WERI-Rb-1 (cell line): Measurements from ENCODE around the gene PLEKHA6.

Experiments used
- DNase-seq: peaks from one replicate; pipeline ENCODE4 v3.0.0-alpha.2; 2020
- H3K27ac ChIP-seq: fragments of 250-450 bp; sonication (Bioruptor Pico); 2 replicates; pipeline ENCODE4 v1.5.1; 2020; ENCODE audit warnings: mild to moderate bottlenecking, moderate library complexity
- H3K27me3 ChIP-seq: fragments of 250-450 bp; sonication (Bioruptor Pico); 2 replicates; pipeline ENCODE4 v1.5.1; 2021; ENCODE audit warnings: mild to moderate bottlenecking, low read depth, moderate library complexity; ENCODE audit not compliant: insufficient read depth, severe bottlenecking
- H3K36me3 ChIP-seq: fragments of 250-450 bp; sonication (Bioruptor Pico); 2 replicates; pipeline ENCODE4 v1.5.1; 2020; ENCODE audit warnings: mild to moderate bottlenecking, moderate library complexity
- H3K4me3 ChIP-seq: 2 replicates; pipeline ENCODE4 v1.5.1; 2011; ENCODE audit warnings: low read depth, mild to moderate bottlenecking, control low read depth, low read length
- H3K9me3 ChIP-seq: fragments of 250-450 bp; sonication (Bioruptor Pico); 2 replicates; pipeline ENCODE4 v1.5.1; 2021; ENCODE audit warnings: mild to moderate bottlenecking, moderate library complexity; ENCODE audit not compliant: severe bottlenecking
- TF ChIP-seq, protein P1 (sequence below): IDR thresholded peaks from 2 replicates; pipeline ENCODE4 v1.5.1; 2011; ENCODE audit warnings: low read depth, mild to moderate bottlenecking, control low read depth, inconsistent platforms, low read length

The PLEKHA6 gene

DNA sequence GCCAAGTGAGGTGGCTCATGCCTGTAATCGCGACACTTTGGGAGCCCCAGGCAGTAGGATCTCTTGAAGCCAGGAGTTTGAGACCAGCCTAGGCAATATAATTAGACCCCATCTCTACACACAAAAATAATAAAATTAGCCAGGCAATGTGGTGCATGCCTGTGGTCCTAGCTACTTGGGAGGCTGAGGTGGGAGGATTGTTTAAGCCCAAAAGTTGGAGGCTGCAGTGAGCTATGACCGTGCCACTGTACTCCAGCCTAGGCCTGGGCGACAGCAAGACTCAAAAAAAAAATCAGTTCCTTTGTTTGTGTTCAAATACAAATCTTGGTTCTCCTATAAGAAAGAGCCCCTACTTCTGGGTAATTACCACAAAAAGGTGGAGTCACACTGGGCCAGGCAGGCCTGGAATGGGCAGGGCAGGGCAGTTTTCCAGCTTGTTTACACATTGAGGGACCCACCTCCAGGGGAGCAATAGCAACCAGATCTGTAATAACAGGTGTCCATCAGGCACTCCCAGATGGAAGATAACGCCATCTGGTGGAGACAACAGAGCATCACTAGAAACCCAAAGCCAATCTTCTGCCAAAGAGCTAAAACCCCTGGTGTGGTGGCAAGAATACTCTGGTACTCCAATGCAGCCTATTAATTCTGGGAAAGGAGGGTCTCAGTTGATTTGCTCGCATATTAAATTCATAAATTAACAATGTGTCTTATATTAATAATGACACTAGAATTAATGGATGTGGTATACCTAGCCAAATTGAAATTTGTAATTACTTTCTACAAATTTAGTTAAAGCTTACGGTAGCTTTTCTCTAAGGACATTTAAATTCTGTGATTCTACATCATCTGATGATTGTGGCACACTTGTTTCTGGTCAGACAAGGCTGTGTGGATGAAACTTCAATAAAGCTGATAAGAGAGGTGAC, 38.7 kb upstream of the PLEKHA6 start:
- DNase-seq, result peak; percentile 96
- TF ChIP-seq, protein P1, sequence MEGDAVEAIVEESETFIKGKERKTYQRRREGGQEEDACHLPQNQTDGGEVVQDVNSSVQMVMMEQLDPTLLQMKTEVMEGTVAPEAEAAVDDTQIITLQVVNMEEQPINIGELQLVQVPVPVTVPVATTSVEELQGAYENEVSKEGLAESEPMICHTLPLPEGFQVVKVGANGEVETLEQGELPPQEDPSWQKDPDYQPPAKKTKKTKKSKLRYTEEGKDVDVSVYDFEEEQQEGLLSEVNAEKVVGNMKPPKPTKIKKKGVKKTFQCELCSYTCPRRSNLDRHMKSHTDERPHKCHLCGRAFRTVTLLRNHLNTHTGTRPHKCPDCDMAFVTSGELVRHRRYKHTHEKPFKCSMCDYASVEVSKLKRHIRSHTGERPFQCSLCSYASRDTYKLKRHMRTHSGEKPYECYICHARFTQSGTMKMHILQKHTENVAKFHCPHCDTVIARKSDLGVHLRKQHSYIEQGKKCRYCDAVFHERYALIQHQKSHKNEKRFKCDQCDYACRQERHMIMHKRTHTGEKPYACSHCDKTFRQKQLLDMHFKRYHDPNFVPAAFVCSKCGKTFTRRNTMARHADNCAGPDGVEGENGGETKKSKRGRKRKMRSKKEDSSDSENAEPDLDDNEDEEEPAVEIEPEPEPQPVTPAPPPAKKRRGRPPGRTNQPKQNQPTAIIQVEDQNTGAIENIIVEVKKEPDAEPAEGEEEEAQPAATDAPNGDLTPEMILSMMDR, result peak; percentile 100
- Histone ChIP-seq H3K27me3 (no peaks in the 10 kb centered on the region), H3K4me3 (no peak overlapping the region), H3K27ac (no peak overlapping the region), H3K9me3 (no peaks in the 10 kb centered on the region), H3K36me3 (peaks cover 53% of the 10 kb centered on the region)

DNA sequence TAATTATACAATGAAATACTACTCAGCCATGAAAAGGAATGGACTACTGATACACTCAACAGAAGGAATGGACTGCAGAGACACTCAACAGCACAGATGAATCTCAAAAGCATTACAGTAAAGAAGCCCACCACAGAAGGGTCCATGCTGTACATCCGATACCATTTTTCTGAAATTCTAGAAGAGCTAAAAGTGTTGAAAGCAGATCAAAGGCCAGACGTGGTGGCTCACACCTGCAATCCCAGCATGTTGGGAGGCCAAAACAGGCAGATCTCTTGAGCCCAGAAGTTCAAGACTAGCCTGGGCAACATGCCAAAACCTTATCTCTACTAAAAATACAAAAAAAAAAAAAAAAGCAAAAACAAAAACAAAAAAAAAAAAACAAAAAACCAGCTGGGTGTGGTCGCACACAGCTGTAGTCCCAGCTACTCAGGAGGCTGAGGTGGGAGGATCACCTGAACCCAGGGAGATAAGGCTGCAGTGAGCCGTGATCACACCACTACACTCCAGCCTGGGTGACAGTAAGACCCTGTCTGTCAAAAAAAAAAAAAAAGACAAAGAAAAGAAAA, 36.4 kb upstream of the PLEKHA6 start:
- TF ChIP-seq, protein P1, result no peak
- no peak for DNase-seq
- H3K36me3 ChIP-seq, result peaks cover 33% of the 10 kb centered on the region
- no peaks in the 10 kb centered on the region for H3K27me3 ChIP-seq
- no peak overlapping the region for H3K27ac ChIP-seq
- H3K4me3 ChIP-seq, result no peak overlapping the region
- no peaks in the 10 kb centered on the region for H3K9me3 ChIP-seq

DNA sequence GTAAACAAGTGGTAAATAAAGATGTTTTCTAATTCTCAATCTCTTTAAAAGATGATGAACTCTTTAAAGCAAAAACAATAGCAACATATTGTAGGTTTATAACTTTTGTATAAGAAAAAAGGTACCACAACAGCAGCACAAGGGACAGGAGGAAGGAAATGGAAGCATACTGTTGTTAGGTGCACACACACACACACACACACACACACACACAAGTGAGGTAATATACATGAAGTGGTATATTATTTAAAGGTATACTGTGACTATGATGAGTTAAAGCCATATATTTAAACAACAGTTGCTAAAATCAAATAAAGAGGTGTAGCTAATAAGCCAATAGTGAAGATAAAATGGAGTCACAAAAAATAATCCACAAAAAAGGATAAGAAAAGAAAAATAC, 31.9 kb upstream of the PLEKHA6 start:
- no peak overlapping the region for H3K4me3 ChIP-seq
- peaks cover under 1% of the 10 kb centered on the region; the same call in 1 of the 2 replicates for H3K36me3 ChIP-seq
- H3K9me3 ChIP-seq, result no peaks in the 10 kb centered on the region
- no peak for DNase-seq
- H3K27me3 ChIP-seq, result no peaks in the 10 kb centered on the region
- H3K27ac ChIP-seq, result no peak overlapping the region
- TF ChIP-seq, protein P1, result no peak

DNA sequence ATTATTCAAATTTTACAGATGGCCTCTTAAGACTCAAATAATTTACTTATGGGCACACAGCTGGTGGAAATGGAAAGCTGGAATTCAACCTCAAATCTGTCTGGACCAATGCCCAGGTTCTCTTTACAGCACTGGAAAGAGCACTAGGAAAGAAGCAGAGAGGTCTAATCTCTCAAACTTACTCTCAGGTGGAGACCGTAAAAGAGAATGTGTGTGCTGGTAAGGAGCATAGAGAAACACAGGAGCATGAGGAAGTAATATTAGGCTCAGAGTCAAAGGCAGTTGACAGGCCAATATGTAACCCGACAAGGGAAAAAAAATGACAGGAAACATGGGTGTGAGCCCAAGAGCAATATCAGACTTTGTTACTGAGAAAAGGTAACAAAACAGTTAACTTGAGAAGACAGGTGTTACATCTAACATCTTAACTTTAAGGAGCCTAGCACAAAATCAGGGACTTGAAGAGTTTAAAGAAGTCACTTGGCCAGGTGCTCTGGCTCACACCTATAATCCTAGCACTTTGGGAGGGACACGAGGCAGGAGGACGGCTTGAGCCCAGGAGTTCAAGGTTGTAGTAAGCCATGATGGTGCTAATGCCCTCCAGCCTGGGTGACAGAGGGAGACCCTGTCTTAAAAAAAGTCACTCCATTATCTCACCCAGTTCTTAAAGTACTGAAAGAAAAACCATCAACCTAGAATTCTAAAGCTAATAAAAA, 31.2 kb upstream of the PLEKHA6 start:
- no peaks in the 10 kb centered on the region for H3K9me3 ChIP-seq
- H3K36me3 ChIP-seq, result no peaks in the 10 kb centered on the region
- no peak for DNase-seq
- no peak overlapping the region for H3K27ac ChIP-seq
- TF ChIP-seq, protein P1, result no peak
- H3K4me3 ChIP-seq, result no peak overlapping the region
- H3K27me3 ChIP-seq, result no peaks in the 10 kb centered on the region

DNA sequence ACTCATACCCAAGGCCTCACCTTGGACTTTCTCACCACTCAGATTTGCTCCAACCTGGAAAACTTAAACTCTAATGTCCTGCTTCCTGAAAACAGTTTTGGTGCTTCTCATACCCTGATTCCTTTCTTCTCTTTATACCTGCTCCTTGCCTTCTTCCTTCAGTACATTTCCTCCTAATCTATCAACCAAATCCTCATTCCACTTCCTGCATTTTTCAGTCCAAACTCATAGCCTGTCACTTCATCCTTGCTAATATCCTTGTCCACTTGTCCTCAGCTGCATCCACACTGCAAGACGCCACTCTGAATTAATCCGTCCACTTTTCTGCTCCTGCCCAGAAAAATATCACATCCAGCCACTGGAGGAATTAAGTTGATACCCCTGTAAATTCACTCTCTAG, 26.0 kb upstream of the PLEKHA6 start:
- H3K27ac ChIP-seq, result no peak overlapping the region
- H3K36me3 ChIP-seq, result no peaks in the 10 kb centered on the region
- no peaks in the 10 kb centered on the region for H3K9me3 ChIP-seq
- H3K27me3 ChIP-seq, result no peaks in the 10 kb centered on the region
- TF ChIP-seq, protein P1, result no peak
- no peak for DNase-seq
- no peak overlapping the region for H3K4me3 ChIP-seq
